H1 (cell line): ENCODE results near the gene TBX4. TPM values are rescaled to one million over a fixed set of nuclear protein-coding genes. Genes with fewer than 3 reads are reported as not detected.

Experiments
- CTCF ChIA-PET: fragments of 300-600 bp; sonication (Branson Sonifier 250); formaldehyde crosslinking; loops from one replicate; lab custom pipeline; 2021; ENCODE audit not compliant: partially characterized antibody; lab: Charles Lee
- POLR2A ChIA-PET: fragments of 300-600 bp; sonication (Branson Sonifier 250); formaldehyde crosslinking; loops from one replicate; lab custom pipeline; 2021; ENCODE audit warnings: inconsistent platforms; ENCODE audit not compliant: partially characterized antibody; lab: Charles Lee
- DNase-seq, 2 experiments: peaks; one replicate each; pipeline versions ENCODE4 v3.0.0 to v3.0.0-alpha.2; 2010 to 2022; ENCODE audit warnings: low spot score in 2 of 2, low read depth in 1 of 2, mixed read lengths in 1 of 2
- FAIRE-seq: peaks from 2 replicates; lab custom pipeline; 2011; peaks lifted over from hg19 to GRCh38; lab: Jason Lieb, UNC
- H2AFZ ChIP-seq: 2 replicates; pipeline ENCODE4 v1.8.1; 2012; ENCODE audit warnings: low read length, inconsistent platforms
- H2AK5ac ChIP-seq: 2 replicates; pipeline ENCODE4 v1.6.1; 2013; ENCODE audit warnings: low read depth, low read length
- H2BK120ac ChIP-seq: replicated peaks from 2 replicates; pipeline ENCODE3; 2013; ENCODE audit warnings: low read depth, low read length, inconsistent platforms
- H2BK12ac ChIP-seq: 2 replicates; pipeline ENCODE4 v1.6.1; 2013; ENCODE audit warnings: low read depth, low read length
- H2BK15ac ChIP-seq: 2 replicates; pipeline ENCODE4 v1.6.1; 2013; ENCODE audit warnings: low read length
- H2BK20ac ChIP-seq: 2 replicates; pipeline ENCODE4 v1.6.1; 2013; ENCODE audit warnings: low read length
- H2BK5ac ChIP-seq: 2 replicates; pipeline ENCODE4 v1.6.1; 2013; ENCODE audit warnings: low read depth, low read length
- H3K14ac ChIP-seq: 2 replicates; pipeline ENCODE4 v1.6.1; 2013; ENCODE audit warnings: inconsistent platforms; ENCODE audit not compliant: insufficient read length
- H3K18ac ChIP-seq: 2 replicates; pipeline ENCODE4 v1.6.1; 2013; ENCODE audit warnings: low read length; ENCODE audit errors: extremely low read depth
- H3K23ac ChIP-seq: 2 replicates; pipeline ENCODE4 v1.6.1; 2013; ENCODE audit warnings: inconsistent platforms; ENCODE audit not compliant: insufficient read length
- H3K23me2 ChIP-seq: 2 replicates; pipeline ENCODE4 v1.6.1; 2013; ENCODE audit warnings: low read depth, low read length
- H3K27ac ChIP-seq: 2 replicates; pipeline ENCODE4 v1.6.1; 2011; ENCODE audit warnings: low read depth, low read length, inconsistent platforms
- H3K27me3 ChIP-seq, 4 experiments: replicated peaks in 1 of 4; 1 replicate in 1 of 4; 2 replicates in 3 of 4; pipeline versions ENCODE4 v1.6.1 to v1.8.1; 2011 to 2013; ENCODE audit warnings: low read length in 3 of 4, mild to moderate bottlenecking in 3 of 4, inconsistent platforms in 2 of 4, mixed read lengths in 2 of 4, moderate library complexity in 1 of 4; ENCODE audit not compliant: control insufficient read depth in 3 of 4, insufficient read depth in 3 of 4; ENCODE audit errors: extremely low read depth in 1 of 4
- H3K36me3 ChIP-seq, 4 experiments: 2 replicates each; pipeline versions ENCODE4 v1.6.1 to v1.8.1; 2011 to 2013; ENCODE audit warnings: mild to moderate bottlenecking in 4 of 4, low read length in 3 of 4, moderate library complexity in 2 of 4, control low read depth in 1 of 4, inconsistent platforms in 1 of 4; ENCODE audit not compliant: insufficient read depth in 4 of 4, control insufficient read depth in 2 of 4
- H3K4ac ChIP-seq: replicated peaks from 2 replicates; pipeline ENCODE3; 2013; ENCODE audit warnings: low read length, low read depth, mixed read lengths, inconsistent platforms; ENCODE audit not compliant: insufficient read length
- H3K4me1 ChIP-seq, 4 experiments: replicated peaks in 1 of 4; 1 replicate in 1 of 4; 2 replicates in 3 of 4; pipeline versions ENCODE4 v1.6.1 to v1.8.1; 2011 to 2013; ENCODE audit warnings: low read length in 3 of 4, inconsistent platforms in 2 of 4, mixed read lengths in 1 of 4; ENCODE audit not compliant: insufficient read depth in 4 of 4, control insufficient read depth in 3 of 4
- H3K4me2 ChIP-seq, 2 experiments: 2 replicates each; pipeline versions ENCODE4 v1.6.1 to v1.8.1; 2011 to 2013; ENCODE audit warnings: low read depth in 2 of 2, low read length in 2 of 2, control low read depth in 1 of 2, inconsistent platforms in 1 of 2, mild to moderate bottlenecking in 1 of 2; ENCODE audit not compliant: insufficient read depth in 1 of 2
- H3K4me3 ChIP-seq, 4 experiments: fragments of 200-600, 300-600 bp in 1 of 4; sonication (generic), shearing (Covaris generic), sonication (Bioruptor Twin) in 1 of 4; 2 replicates each; pipeline versions ENCODE4 v1.5.1 to v1.8.1; 2011 to 2016; ENCODE audit warnings: low read length in 4 of 4, low read depth in 3 of 4, control low read depth in 2 of 4, inconsistent platforms in 2 of 4, mild to moderate bottlenecking in 2 of 4, mixed read lengths in 1 of 4, moderate library complexity in 1 of 4; ENCODE audit not compliant: insufficient read depth in 2 of 4; ENCODE audit errors: extremely low read depth in 1 of 4
- H3K56ac ChIP-seq: replicated peaks from 2 replicates; pipeline ENCODE3; 2013; ENCODE audit warnings: low read depth, mild to moderate bottlenecking, mixed read lengths, low read length, inconsistent platforms; ENCODE audit not compliant: insufficient read length
- H3K79me1 ChIP-seq: 2 replicates; pipeline ENCODE4 v1.6.1; 2013; ENCODE audit warnings: low read depth, low read length, control low read depth
- H3K79me2 ChIP-seq, 2 experiments: 2 replicates each; pipeline versions ENCODE4 v1.6.1 to v1.8.1; 2012 to 2013; ENCODE audit warnings: low read length in 2 of 2, mild to moderate bottlenecking in 2 of 2, inconsistent platforms in 1 of 2; ENCODE audit not compliant: insufficient read depth in 2 of 2, control insufficient read depth in 1 of 2
- H3K9ac ChIP-seq, 4 experiments: replicated peaks in 1 of 4; 1 replicate in 1 of 4; 2 replicates in 3 of 4; pipeline versions ENCODE4 v1.6.1 to v1.8.1; 2011 to 2013; ENCODE audit warnings: low read depth in 3 of 4, low read length in 3 of 4, control low read depth in 2 of 4, mild to moderate bottlenecking in 2 of 4, moderate library complexity in 2 of 4, inconsistent platforms in 1 of 4; ENCODE audit errors: extremely low read depth in 1 of 4
- H3K9me3 ChIP-seq, 2 experiments: 2 replicates each; pipeline versions ENCODE4 v1.6.1 to v1.8.1; 2012 to 2013; ENCODE audit warnings: mild to moderate bottlenecking in 2 of 2, moderate library complexity in 2 of 2, control low read depth in 1 of 2, inconsistent platforms in 1 of 2, low read depth in 1 of 2, low read length in 1 of 2, mixed read lengths in 1 of 2; ENCODE audit not compliant: insufficient read depth in 2 of 2
- H4K20me1 ChIP-seq, 2 experiments: replicated peaks in 1 of 2; 2 replicates each; pipeline versions ENCODE3 to v1.8.1; 2011 to 2013; ENCODE audit warnings: inconsistent platforms in 2 of 2, low read length in 2 of 2, mild to moderate bottlenecking in 1 of 2; ENCODE audit not compliant: insufficient read depth in 2 of 2, control insufficient read depth in 1 of 2
- H4K5ac ChIP-seq: 2 replicates; pipeline ENCODE4 v1.6.1; 2013; ENCODE audit warnings: low read length, low read depth, mixed read lengths, inconsistent platforms; ENCODE audit not compliant: insufficient read length
- H4K8ac ChIP-seq: 2 replicates; pipeline ENCODE4 v1.8.0; 2013; ENCODE audit warnings: mild to moderate bottlenecking, moderate library complexity, low read length, inconsistent platforms; ENCODE audit not compliant: insufficient read depth; ENCODE audit errors: extremely low read depth
- H4K91ac ChIP-seq: replicated peaks from 2 replicates; pipeline ENCODE3; 2013; ENCODE audit warnings: low read length, mixed read lengths, inconsistent platforms; ENCODE audit not compliant: insufficient read length
- ATF3 ChIP-seq: IDR thresholded peaks from 2 replicates; pipeline ENCODE4 v1.6.1; 2011; ENCODE audit warnings: low read depth, mild to moderate bottlenecking, low read length; ENCODE audit not compliant: insufficient read depth
- BACH1 ChIP-seq: IDR thresholded peaks from 2 replicates; pipeline ENCODE4 v1.6.1; 2012; ENCODE audit warnings: low read length, improper control_type of control experiment
- BRCA1 ChIP-seq: IDR thresholded peaks from 2 replicates; pipeline ENCODE4 v1.6.1; 2012; ENCODE audit warnings: low read depth, low read length, improper control_type of control experiment
- HDAC2 ChIP-seq, 2 experiments: fragments of 300-600 bp in 1 of 2; sonication (generic) in 1 of 2; IDR thresholded peaks; 2 replicates each; pipeline ENCODE4 v1.6.1; 2011 to 2012; ENCODE audit warnings: low read depth in 2 of 2, low read length in 2 of 2, mild to moderate bottlenecking in 2 of 2, moderate library complexity in 2 of 2, borderline replicate concordance in 1 of 2, inconsistent platforms in 1 of 2
- JUN ChIP-seq: IDR thresholded peaks from 2 replicates; pipeline ENCODE4 v1.6.1; 2011; ENCODE audit warnings: low read depth, mild to moderate bottlenecking, improper control_type of control experiment, low read length
- JUND ChIP-seq: IDR thresholded peaks from 2 replicates; pipeline ENCODE4 v1.6.1; 2011; ENCODE audit warnings: mild to moderate bottlenecking, improper control_type of control experiment, low read length
- KDM4A ChIP-seq: IDR thresholded peaks from one replicate; pipeline ENCODE4 v1.7.1; 2012; ENCODE audit warnings: low read depth, mild to moderate bottlenecking, moderate library complexity, low read length, inconsistent platforms; ENCODE audit not compliant: severe bottlenecking
- NANOG ChIP-seq: IDR thresholded peaks from 2 replicates; pipeline ENCODE4 v1.6.1; 2011; ENCODE audit warnings: low read length, low read depth, mild to moderate bottlenecking, inconsistent platforms; ENCODE audit not compliant: insufficient read depth, poor library complexity, severe bottlenecking
- POU5F1 ChIP-seq: IDR thresholded peaks from 2 replicates; pipeline ENCODE4 v1.6.1; 2011; ENCODE audit warnings: low read depth, mild to moderate bottlenecking, low read length, moderate library complexity
- RXRA ChIP-seq: IDR thresholded peaks from 2 replicates; pipeline ENCODE4 v1.6.1; 2011; ENCODE audit warnings: low read depth, mild to moderate bottlenecking, low read length, moderate library complexity; ENCODE audit not compliant: insufficient read depth
- SAP30 ChIP-seq: fragments of 300-600 bp; sonication (generic); IDR thresholded peaks from 2 replicates; pipeline ENCODE4 v1.7.1; 2012; ENCODE audit warnings: low read length, moderate library complexity, mild to moderate bottlenecking, inconsistent platforms; ENCODE audit not compliant: insufficient read depth, insufficient replicate concordance
- SP1 ChIP-seq: IDR thresholded peaks from 2 replicates; pipeline ENCODE4 v1.6.1; 2011; ENCODE audit warnings: low read depth, low read length
- SP4 ChIP-seq: IDR thresholded peaks from 2 replicates; pipeline ENCODE4 v1.6.1; 2012; ENCODE audit warnings: low read length, inconsistent platforms
- YY1 ChIP-seq: IDR thresholded peaks from 2 replicates; pipeline ENCODE4 v1.6.1; 2011; ENCODE audit warnings: low read depth, mild to moderate bottlenecking, low read length
- WGBS, 2 experiments: shearing (Covaris generic) in 1 of 2; methylation state at CpG; one replicate each; pipeline versions ENCODE4 v1.1.6 to v1.1.7; 2013 to 2015; ENCODE audit warnings: low lambda C conversion rate in 2 of 2, mixed read lengths in 2 of 2, inconsistent platforms in 1 of 2, low coverage in 1 of 2, missing lambda C conversion rate in 1 of 2; ENCODE audit not compliant: insufficient replicate concordance in 2 of 2, insufficient coverage in 1 of 2, insufficient read length in 1 of 2; ENCODE audit errors: extremely low coverage in 1 of 2, missing lambda C conversion rate in 1 of 2; 5-methylcytosine and 5-hydroxymethylcytosine counted together
- polyA plus RNA-seq, 7 experiments: library from polyadenylated mRNA; depleted of rRNA in 3 of 7; stranded (reverse) in 5 of 7; unstranded in 2 of 7; fragments of >200 nt in 5 of 7; fragments of 200-250 nt in 2 of 7; gene quantifications; 1 replicate in 5 of 7; 2 replicates in 1 of 7; 4 replicates in 1 of 7; pipeline versions ENCODE4 v1.2.1 to v1.2.3, GENCODE V29; 2011 to 2013; ENCODE audit warnings: missing spikeins in 2 of 7, mixed read lengths in 2 of 7
- total RNA-seq: library from RNA; stranded (reverse); fragmentation: NEBNext Ultra II Directional; extraction: Animal tissue kit (Norgen Biotek cat#: 25700); gene quantifications from 2 replicates; pipeline ENCODE4 v1.2.1, GENCODE V29; 2021

Gene TBX4
- total and polyA plus RNA-seq, 2 of the 8 experiments (the other 6 are each of a cell fraction or from before 2014, with no cell fraction given), result 0.02 TPM; not detected in 1

GRCh38 chr17:61429274-61429673 lies 22.9 kb upstream of the TBX4 start:
- Histone ChIP-seq H2AK5ac (no peak overlapping the region), H2BK120ac (no peak overlapping the region), H2BK15ac (no peak overlapping the region), H2BK5ac (no peak overlapping the region), H2AFZ (no peak overlapping the region), H3K27ac (no peak overlapping the region), H3K23me2 (no peaks in the 10 kb centered on the region; the same call in 1 of the 2 replicates), H2BK20ac (no peak overlapping the region), H3K4me2 (no peak overlapping the region), H3K4ac (no peak overlapping the region), H3K18ac (no peak overlapping the region), H4K20me1 (no peaks in the 10 kb centered on the region), H3K9ac (no peak overlapping the region), H3K36me3 (no peaks in the 10 kb centered on the region), H3K4me3 (no peak overlapping the region), H3K27me3 (no peaks in the 10 kb centered on the region; a peak in 1 of 7 replicates), H4K8ac (no peak overlapping the region), H3K79me1 (no peaks in the 10 kb centered on the region), H3K14ac (no peak overlapping the region), H3K56ac (no peak overlapping the region), H4K91ac (no peak overlapping the region), H2BK12ac (no peak overlapping the region), H3K4me1 (peaks cover 0 to 4% (median 2%) of the 10 kb centered on the region in 4 experiments; a peak in 3 of 7 replicates), H4K5ac (no peak overlapping the region), H3K23ac (no peak overlapping the region), H3K9me3 (no peaks in the 10 kb centered on the region), H3K79me2 (no peaks in the 10 kb centered on the region)
- CTCF ChIA-PET, result interaction anchor here (0.9 to 2.4 kb wide), 6 partner anchors 10 to 117 kb away, joined by 3 to 9 read pairs (median 4); no protein-coding TSS in a partner anchor
- 68% methylated on average over 1 of the region's 1 CpG; no CpG with 5 or more reads in 1 of the 2 experiments for WGBS, 2 experiments
- POLR2A ChIA-PET, result no interaction called here
- no peak for DNase-seq
- FAIRE-seq, result no peak
- TF ChIP-seq JUND, result no peak
- no peak for TF ChIP-seq BACH1
- no peak for TF ChIP-seq SAP30
- TF ChIP-seq SP4, result no peak
- no peak for TF ChIP-seq BRCA1
- TF ChIP-seq ATF3, result no peak
- no peak for TF ChIP-seq KDM4A
- no peak for TF ChIP-seq HDAC2 (IDR thresholded peaks at IDR 0.05; ENCODE audit: borderline replicate concordance in 1 of 2, low read depth in 2 of 2, low read length in 2 of 2)
- no peak for TF ChIP-seq SP1
- TF ChIP-seq YY1, result no peak
- no peak for TF ChIP-seq NANOG
- no peak for TF ChIP-seq RXRA
- TF ChIP-seq POU5F1, result no peak
- TF ChIP-seq JUN, result no peak
